HG03175 (cell line): ENCODE measurements around the gene CKAP2L.
A peak's percentile ranks its signal among the peaks of the same experiment; 100 is the strongest.
"Not testable (repeated sequence)": the region's sequence is repeated elsewhere in the genome, so short reads cannot be mapped to it uniquely, and the experiment has no call there.

Experiments used
- ATAC-seq: cut with Tn5 transposase; IDR thresholded peaks from one replicate; pipeline ENCODE4 v1.9.1; 2021; ENCODE audit warnings: mild to moderate bottlenecking, moderate library complexity; ENCODE audit not compliant: unreplicated experiment

Gene CKAP2L

DNA sequence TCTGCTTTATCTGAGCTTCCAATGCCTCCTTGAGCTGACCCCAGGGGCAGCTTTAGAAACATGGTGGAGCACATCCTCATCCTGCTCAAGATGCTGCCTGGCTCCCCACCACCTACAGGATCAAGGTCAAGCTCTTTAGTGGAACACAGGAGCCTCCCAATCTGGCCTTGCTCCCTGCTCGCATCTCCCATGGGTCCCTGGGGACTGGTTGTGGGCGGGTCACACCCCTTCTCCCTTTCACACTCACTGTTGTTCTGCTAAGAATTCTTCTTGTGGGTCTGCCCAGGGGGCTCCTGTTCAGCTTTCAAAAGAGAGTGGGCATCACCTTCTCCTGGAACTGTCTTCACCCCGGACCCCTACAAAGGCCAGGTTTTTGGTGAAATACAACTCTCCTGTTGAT lies 51.9 kb downstream of the CKAP2L start:
- ATAC-seq: no peak

DNA sequence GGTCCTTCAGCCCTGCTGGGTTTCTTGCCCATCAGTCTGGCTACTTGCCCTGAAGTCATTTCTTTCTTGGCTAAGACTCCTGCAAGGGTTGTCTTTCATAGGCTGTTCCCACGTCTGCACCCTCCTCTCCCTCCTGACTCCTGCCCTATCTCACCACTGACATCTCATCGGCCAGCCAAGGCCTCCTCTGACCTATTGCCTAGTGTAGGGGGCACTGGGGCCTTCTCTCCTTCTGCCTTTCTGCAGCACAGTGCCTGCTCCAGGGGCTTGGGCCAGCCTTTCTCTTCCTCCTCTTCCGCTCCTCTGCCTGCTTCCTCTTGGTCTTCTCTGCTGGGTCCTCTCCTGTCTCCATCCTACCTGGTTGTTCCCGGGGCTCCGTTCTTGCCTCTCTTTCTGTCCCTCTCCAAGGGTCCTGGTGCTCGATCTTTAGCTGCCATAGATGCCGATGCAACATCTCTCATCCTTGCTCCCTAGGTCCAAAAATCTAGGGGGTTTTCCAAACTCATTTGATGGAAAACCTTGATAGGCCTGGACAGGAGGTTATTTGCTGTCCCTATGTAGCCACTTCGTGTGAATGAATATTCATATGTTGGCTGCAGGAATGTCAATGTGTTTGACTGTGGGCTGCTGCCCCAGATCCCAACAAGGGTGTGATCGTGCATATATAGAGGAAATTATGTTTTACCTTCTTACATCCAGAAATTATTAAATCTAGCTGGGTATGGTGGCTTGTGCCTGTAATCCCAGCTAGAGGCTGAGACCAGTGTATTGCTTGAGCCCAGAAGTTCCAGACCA lies 53.3 kb downstream of the CKAP2L start:
- no peak for ATAC-seq

DNA sequence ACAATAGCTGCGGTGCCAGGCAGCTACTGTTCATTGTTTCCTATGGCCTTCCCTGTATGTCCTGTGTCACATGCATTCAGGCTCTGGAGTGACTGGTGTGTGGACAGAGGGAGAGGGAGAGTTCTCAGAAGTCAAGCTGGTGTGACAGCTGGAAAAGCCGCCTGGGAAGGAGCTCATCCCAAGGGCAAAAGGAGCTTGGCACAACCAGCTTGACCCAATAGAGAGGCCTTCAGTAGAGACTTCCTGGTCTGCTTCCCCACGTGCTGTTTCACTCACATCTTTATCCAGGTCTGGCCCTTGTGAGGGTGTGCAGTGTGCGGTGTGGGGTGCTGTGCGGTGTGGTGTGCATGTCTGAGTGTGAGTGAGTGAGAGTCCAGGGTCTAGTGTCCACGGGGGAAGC lies 54.7 kb downstream of the CKAP2L start:
- no peak for ATAC-seq

DNA sequence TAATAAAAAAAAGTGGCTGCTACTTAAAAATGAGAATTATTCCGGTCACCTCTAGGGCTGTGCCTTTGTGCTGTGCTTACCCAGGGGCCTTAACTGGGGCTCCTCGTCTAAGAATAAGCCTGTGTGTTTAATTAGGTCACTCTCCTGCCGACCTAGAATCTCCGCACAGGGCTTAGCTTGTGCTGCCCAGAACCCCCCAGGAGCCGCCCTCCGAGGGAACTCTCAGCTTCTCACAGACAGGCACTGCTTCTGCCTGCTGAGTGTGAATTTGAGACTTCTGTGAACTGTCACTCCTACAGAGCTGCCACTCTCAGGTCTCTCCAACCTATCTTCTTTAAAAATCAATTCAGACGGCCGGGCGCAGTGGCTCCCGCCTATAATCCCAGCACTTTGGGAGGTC lies 55.4 kb downstream of the CKAP2L start:
- no peak for ATAC-seq

DNA sequence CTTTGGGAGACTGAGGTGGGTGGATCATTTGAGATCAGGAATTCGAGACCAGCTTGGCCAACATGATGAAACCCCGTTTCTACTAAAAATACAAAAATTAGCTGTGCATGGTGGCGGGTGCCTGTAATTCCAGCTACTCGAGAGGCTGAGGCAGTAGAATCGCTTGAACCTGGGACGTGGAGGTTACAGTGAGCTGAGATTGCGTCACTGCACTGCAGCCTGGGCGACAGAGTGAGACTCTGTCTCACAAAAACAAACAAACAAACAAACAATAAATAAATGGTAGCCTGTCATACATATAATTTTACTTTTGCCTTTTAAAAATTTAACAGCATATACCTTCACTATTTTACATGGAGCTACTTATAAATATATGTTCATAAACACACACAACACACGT lies 57.5 kb downstream of the CKAP2L start:
- not testable (repeated sequence) for ATAC-seq

DNA sequence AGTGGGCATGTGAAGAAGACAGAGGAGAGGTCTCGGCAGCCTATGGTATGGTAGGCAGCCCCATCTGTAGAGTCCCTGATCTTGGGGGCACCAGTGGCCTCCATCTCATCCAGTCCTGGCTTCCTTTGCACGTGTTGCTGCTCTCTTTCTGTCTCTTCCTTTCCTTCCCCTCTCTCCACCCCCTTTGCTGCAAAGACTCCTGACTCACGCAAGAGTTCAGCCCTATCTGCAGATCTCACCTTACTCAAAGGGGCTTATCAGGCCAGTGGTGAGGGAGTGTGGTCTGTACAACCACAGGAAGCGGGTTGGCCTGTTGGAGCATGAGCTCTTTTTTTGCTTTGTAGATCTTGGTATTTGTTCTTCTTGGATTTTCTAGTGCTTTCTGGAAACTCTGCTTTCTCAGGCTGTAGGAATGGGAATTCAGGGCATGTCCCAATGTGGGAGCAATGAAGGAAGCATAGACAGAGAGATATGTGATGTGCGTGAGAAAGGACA lies 58.2 kb downstream of the CKAP2L start:
- no peak for ATAC-seq

DNA sequence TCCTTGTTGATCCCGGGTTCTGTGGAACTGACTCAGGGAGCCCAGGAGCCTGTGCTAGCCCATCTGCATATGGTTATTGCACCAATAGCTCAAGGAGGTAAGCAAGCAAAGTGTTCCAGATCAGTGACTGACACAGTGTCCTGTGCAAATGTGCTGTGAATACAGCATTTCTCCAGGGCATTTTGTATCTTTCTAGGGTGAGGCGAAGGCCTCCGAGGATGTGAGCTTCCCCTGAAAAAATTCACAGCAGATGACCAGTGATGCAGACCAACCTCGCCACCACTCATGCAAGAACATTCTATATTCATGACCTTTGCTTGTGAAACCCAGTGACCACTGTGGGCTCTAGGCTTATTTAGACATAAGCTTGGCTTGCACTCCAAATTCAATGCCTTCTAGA lies 58.8 kb downstream of the CKAP2L start:
- ATAC-seq: no peak

DNA sequence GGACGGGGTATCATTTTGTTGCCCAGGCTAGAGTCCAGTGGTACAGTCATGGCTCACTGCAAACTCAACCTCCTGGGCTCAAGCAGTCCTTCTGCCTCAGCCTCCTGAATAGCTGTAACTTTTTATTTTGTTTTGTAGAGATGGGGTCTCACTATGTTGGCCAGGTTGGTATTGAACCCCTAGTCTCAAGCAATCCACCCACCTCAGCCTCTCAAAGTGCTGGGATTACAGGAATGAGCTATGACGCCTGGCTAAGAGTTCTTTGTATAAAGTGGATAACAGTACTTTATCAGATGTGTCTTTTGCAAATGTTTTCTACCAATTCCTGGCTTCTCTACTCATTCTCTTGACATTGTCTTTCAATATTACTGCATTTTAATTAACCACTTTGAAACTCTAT lies 60.7 kb downstream of the CKAP2L start:
- ATAC-seq: no peak

DNA sequence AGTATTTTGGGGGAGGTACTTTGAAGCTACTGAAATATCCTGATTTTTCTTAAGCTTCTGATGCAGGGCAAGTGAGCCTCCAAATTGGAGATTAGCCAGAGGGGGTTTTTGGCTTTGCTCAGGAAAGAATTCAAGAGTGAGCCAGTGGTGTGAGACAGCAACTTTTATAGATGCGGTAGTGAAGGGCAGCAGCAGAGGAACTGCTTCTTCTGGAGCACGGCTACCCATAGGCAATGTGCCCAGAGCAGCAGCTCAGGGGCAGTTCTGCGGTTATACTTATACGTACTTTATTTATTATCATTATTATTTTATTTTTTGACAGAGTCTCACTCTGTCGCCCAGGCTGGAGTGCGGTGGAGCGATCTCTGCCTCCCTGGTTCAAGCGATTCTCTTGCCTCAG lies 63.4 kb downstream of the CKAP2L start:
- ATAC-seq: no peak

DNA sequence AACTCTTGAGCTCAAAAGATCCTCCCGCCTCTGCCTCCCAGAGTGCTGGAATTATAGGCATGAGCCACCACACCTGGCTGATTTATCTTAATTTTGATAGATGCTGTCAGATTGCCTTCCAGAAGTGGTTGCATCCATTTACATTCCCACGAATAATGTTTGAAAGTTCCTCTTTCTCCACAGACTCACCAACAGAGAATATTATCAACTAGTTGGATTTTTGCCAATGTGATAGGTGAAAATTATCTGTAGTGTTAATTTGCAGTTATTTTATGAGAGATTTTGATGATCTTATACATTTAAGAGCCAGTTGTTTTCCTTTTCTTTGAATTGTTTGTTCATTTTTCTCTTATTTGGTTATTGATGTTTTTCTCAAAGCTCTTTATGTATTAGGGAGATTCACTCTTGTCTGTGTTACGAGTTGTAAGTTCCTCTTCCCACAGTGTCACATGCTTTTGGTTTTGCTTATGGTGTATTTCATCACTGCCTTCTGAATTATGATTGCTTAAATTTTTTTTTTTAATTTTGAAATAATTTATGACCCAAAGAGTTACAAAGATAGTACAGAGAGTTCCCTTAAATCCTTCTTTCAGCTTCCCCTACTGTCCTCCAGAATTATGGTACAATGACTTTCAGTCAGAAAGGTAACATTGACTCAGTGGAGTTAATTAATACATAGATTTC lies 64.3 kb downstream of the CKAP2L start:
- ATAC-seq: no peak

DNA sequence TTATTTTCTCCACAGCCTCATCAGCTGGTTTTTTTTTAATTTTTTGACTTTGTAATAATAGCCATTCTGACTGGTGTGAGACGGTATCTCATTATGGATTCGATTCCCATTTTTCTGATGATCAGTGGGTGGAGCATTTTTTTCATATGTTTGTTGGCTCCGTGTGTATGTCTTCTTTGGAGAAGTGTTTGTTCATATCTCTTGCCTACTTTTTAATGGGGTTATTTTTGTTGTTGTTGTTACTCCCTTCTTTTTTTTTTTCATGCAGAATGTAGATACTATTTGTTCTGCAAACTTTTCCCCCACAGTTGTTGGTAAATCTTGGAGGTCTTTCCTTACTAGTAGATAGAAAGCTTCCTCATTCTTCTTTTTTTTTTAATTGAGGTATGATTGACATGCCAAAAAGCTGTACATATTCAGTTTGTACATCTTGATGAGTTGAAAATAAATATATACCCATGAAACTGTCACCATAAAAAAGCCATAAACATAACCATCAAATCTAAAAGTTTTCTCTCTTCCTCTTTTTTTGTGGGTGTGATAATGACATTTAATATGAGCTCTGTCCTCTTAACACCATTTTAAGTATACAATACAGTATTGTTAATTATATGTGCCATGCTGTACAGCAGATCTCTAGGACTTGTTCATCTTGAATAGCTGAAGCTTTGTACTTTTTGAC lies 65.4 kb downstream of the CKAP2L start:
- no peak for ATAC-seq

DNA sequence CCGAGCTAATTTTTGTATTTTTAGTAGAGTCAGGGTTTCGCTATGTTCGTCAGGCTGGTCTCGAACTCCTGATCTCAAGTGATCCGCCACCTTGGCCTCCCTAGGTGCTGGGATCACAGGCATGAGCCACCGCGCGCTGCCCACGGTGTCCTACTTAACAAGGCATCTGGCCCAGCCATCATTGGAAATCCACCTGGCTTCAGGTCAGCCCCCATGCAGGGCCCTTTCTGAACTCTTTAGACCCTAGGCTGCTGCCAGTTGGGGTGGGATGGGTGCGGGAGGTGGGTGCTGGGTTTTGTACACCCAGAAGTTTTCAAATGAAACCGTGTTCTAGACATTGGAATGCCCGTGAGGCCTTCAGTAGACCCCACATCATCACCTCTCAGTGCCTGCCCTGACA lies 70.2 kb downstream of the CKAP2L start:
- no peak for ATAC-seq

DNA sequence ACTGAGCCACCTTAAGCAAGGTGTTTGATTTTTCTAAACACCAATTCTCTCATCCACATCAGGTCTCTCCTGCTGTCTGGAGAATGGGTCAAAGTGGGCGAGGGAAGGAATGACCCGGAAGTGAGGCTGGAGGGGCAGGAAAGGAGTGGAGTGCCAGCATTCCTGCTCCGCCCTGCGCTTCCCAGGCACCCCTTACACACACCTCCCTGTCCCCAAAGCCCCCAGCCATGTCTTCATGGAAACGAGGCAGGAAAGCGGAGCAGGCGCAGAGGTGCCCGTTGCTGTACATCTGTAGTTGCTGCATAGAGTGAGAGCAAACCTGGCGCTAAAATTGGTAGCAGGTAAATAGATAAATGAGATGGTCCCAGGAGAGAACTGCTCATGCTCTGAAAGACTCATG lies 70.8 kb downstream of the CKAP2L start:
- ATAC-seq: no peak

DNA sequence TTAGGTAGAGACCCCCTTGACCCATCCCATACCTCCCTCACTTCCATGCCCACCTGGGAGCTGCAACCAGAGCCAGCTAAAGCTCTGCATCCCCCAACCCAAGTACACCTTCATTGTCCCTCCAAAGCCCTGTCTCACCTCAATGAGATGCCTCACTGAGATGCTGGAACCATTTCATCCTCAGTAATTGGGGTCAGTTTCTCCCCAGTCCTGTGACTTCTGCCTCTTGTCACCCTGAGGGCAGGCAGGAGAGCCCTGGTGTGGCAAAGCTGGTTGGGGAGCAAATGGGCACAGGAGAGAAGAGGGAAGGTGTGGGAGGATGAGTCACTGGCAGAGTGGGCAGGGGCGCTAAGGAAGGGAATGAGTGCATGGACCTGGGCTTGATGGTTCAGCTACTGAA lies 71.5 kb downstream of the CKAP2L start:
- peak; percentile 4 for ATAC-seq

DNA sequence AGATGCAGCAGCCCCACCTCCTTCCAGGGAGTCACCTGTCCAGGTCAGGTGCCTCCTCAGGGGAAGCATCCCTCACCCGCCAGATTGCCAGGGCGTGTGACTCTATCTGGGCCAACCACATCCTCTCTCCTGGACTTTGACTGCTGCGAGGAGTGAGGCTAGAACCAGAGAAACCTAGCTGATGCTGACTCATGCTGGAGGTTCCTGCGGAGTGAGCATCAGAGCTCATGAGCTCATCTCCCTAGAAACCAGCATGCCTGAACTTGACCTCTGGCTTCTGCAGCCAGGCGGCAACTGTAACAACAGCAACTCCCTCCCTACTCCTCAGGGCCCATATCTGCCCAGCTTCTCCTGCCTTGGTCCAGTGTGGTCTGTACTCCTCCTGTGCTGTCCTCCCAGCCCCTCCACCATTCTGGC lies 71.9 kb downstream of the CKAP2L start:
- ATAC-seq: peak; percentile 87

DNA sequence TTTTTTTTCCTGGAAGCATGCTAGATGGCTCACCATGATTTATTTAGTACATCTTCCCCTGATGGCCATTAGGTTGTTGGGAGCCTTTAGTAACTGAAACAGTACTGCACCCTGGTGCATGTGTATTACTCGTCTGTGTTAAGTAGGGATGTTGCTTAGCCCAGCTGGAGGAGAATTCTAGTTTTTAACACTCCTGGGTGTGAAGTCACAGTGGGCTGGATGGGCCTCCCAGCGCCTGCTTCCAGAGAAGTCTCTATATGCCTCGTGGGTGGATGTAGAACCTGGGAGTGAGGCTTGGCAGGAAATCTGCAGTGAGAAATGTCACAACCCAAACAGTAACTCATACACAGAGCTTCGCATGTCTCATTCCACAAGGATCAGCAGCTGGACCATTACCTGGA lies 72.5 kb downstream of the CKAP2L start:
- ATAC-seq: no peak

DNA sequence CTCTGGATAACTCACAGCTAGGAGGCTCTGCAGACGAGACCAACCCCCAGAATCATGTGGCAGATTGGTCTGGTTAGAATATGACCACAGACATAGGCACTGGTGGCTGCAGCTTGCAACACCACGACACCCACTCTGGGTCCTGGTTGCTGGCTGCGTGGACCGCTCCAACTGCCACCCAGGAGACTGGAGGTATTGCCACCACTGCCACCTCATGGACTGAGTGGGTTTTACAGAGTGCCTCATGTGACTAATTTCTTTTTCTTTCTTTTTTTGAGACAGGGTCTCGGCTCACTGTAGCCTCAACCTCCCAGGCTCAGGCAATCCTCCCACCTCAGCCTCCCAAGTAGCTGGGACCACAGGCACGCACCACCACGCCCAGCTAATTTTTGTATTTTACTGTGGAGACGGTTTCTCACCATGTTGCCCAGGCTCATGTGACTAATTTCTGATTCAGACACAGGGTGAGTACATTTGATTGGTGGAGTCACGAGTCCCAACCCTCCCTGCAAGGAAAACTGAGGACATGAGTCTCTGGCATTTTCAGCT lies 73.5 kb downstream of the CKAP2L start:
- peak; percentile 57 for ATAC-seq

DNA sequence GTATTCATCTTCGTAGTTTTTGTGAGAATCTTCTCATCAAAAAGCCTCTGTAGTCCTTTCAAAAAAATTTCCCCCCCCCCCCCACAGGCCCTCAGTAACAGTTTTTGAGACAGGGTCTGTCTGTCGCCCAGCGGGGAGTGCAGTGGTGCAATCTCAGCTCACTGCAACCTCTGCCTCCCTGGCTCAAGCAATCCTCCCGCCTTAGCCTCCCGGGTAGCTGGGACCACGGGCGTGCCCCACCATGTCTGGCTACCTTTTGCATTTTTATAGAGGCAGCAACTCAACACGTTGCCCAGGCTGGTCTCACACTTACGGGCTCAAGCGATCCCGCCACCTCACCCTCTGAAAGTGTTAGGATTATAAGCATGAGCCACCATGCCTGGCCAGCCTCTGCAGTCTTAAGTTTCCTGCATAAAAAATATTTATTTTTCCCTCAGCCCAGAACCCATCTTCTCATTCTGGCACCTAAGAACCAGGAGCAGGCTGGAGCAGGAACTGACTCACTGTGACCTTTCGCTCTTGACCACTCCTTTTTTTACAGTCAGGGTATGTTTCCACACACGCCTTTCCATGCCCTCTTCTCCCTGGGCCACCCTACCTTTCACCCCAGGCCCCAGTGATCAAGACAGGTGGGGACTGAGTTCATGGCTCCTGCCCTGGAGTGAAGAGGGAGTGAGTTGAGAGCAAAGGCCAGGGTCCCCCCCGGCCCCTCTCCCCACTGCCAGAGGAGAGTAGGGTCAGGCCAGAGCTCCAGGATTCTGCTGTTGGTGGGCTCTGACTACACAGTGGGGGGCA lies 76.1 kb downstream of the CKAP2L start:
- ATAC-seq: no peak

DNA sequence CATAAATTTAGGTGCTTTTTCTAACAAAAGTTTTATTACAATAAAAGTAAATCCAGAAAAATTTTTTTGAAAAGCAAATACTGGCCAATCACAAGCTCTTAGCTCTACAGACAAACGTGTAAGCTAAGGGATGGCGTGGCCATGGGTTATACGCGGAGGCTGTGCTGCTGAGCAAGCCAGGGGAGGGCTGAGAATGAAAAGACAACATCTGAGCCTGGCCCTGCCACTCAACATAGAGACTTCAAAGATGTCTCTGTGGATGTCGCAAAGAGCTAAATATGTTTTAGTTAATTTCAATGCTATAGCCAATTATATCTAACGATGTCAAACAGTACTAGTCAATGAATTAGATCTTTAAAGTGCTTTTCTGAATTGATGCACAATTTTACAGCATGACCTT lies 76.9 kb downstream of the CKAP2L start:
- ATAC-seq: no peak
